WTC11 (cell line): ENCODE data around the gene CAMKK2. TPM values are rescaled to one million over a fixed set of nuclear protein-coding genes. Genes with fewer than 3 reads are reported as not detected.
"Not testable (repeated sequence)": the region's sequence is repeated elsewhere in the genome, so short reads cannot be mapped to it uniquely, and the experiment has no call there.

Experiments used
- ATAC-seq: fragments of 200-7000 bp; cut with Tn5 transposase; 2 replicates; pipeline ENCODE4 v1.10.0; 2021; ENCODE audit warnings: mild to moderate bottlenecking, moderate library complexity
- CTCF ChIA-PET: fragments of 300-600 bp; sonication (Branson Sonifier 250); formaldehyde crosslinking; loops from one replicate; lab custom pipeline; 2021; ENCODE audit warnings: antibody characterized with exemption; lab: Charles Lee
- POLR2A ChIA-PET: fragments of 350-600 bp; sonication (Branson Sonifier 250); formaldehyde crosslinking; loops from one replicate; lab custom pipeline; 2021; ENCODE audit warnings: antibody characterized with exemption; lab: Charles Lee
- DNase-seq: peaks from one replicate; pipeline ENCODE4 v3.0.0; 2021; ENCODE audit warnings: low spot score
- H3K27ac Mint-ChIP-seq: 2 replicates; pipeline ENCODE4 v1.8.0; 2021; ENCODE audit warnings: mixed read lengths
- H3K27me3 Mint-ChIP-seq: 2 replicates; pipeline ENCODE4 v1.8.0; 2021; ENCODE audit warnings: low read depth, mild to moderate bottlenecking, moderate library complexity, mixed read lengths
- H3K36me3 Mint-ChIP-seq: 2 replicates; pipeline ENCODE4 v1.8.0; 2021; ENCODE audit warnings: mixed read lengths
- H3K4me1 Mint-ChIP-seq: 2 replicates; pipeline ENCODE4 v1.8.0; 2022; ENCODE audit warnings: mixed read lengths
- H3K4me3 Mint-ChIP-seq: 2 replicates; pipeline ENCODE4 v1.8.0; 2021; ENCODE audit warnings: mild to moderate bottlenecking, moderate library complexity, mixed read lengths
- H3K9me3 Mint-ChIP-seq: 2 replicates; pipeline ENCODE4 v1.8.0; 2021; ENCODE audit warnings: mixed read lengths
- ATF2 ChIP-seq: sonication (generic); formaldehyde crosslinking; IDR thresholded peaks from 2 replicates; pipeline ENCODE4 v1.8.1; 2022; ENCODE audit warnings: low read depth, missing genetic modification reagents, borderline replicate concordance
- ATF6 ChIP-seq: sonication (generic); formaldehyde crosslinking; IDR thresholded peaks from 2 replicates; pipeline ENCODE4 v1.8.1; 2023; ENCODE audit warnings: mild to moderate bottlenecking, missing genetic modification reagents
- CDX4 ChIP-seq: fragments of 250-450 bp; sonication (Bioruptor Pico); IDR thresholded peaks from 2 replicates; pipeline ENCODE4 v1.9.0; 2021; ENCODE audit warnings: moderate library complexity, mild to moderate bottlenecking, inconsistent platforms, borderline replicate concordance
- ETV6 ChIP-seq: sonication (generic); formaldehyde crosslinking; IDR thresholded peaks from 2 replicates; pipeline ENCODE4 v1.8.1; 2022; ENCODE audit warnings: mild to moderate bottlenecking, missing genetic modification reagents
- FOXJ3 ChIP-seq: sonication (generic); formaldehyde crosslinking; IDR thresholded peaks from 2 replicates; pipeline ENCODE4 v1.9.0; 2021; ENCODE audit warnings: missing genetic modification reagents, mild to moderate bottlenecking, borderline replicate concordance
- GABPB1 ChIP-seq: sonication (generic); formaldehyde crosslinking; IDR thresholded peaks from 2 replicates; pipeline ENCODE4 v1.8.1; 2023; ENCODE audit warnings: mild to moderate bottlenecking, missing genetic modification reagents
- NR3C1 ChIP-seq: sonication (generic); formaldehyde crosslinking; conservative IDR thresholded peaks from 2 replicates; pipeline ENCODE4 v1.8.1; 2023; ENCODE audit warnings: low read depth, mild to moderate bottlenecking, missing genetic modification reagents
- SMAD4 ChIP-seq: sonication (generic); formaldehyde crosslinking; IDR thresholded peaks from 2 replicates; pipeline ENCODE4 v1.8.0; 2022; ENCODE audit warnings: mild to moderate bottlenecking, missing genetic modification reagents
- STAT6 ChIP-seq: sonication (generic); formaldehyde crosslinking; conservative IDR thresholded peaks from 2 replicates; pipeline ENCODE4 v1.8.1; 2023; ENCODE audit warnings: mild to moderate bottlenecking, low read depth, missing genetic modification reagents, moderate library complexity
- TEAD1 ChIP-seq: sonication (generic); formaldehyde crosslinking; IDR thresholded peaks from 2 replicates; pipeline ENCODE4 v1.8.0; 2022; ENCODE audit warnings: mild to moderate bottlenecking, missing genetic modification reagents
- ZNF121 ChIP-seq: sonication (generic); formaldehyde crosslinking; IDR thresholded peaks from 2 replicates; pipeline ENCODE4 v1.8.0; 2023; ENCODE audit warnings: missing genetic modification reagents
- ZNF219 ChIP-seq: sonication (generic); formaldehyde crosslinking; IDR thresholded peaks from 2 replicates; pipeline ENCODE4 v1.8.0; 2023; ENCODE audit warnings: missing genetic modification reagents, mild to moderate bottlenecking, borderline replicate concordance
- ZNF416 ChIP-seq: fragments of 250-450 bp; sonication (Bioruptor Pico); IDR thresholded peaks from 2 replicates; pipeline ENCODE4 v1.9.0; 2021; ENCODE audit warnings: mild to moderate bottlenecking, inconsistent platforms
- total RNA-seq: library from RNA; stranded (reverse); gene quantifications from 3 replicates; pipeline ENCODE4 v1.2.3, GENCODE V29; 2021
- TF ChIP-seq, protein P1 (sequence below): fragments of 250-450 bp; sonication (Bioruptor Pico); IDR thresholded peaks from 2 replicates; pipeline ENCODE4 v1.8.0; 2021; ENCODE audit warnings: mild to moderate bottlenecking
- TF ChIP-seq, protein P2 (sequence below): sonication (generic); formaldehyde crosslinking; IDR thresholded peaks from 2 replicates; pipeline ENCODE4 v1.8.1; 2023; ENCODE audit warnings: mild to moderate bottlenecking, missing genetic modification reagents, borderline replicate concordance

Gene CAMKK2
- total RNA-seq, 1 experiment from 2014 or later: 36.5 TPM

- TF ChIP-seq CDX4 (CRISPR knock-in tag): no peak
- TF ChIP-seq TEAD1 (CRISPR knock-in tag): no peak
- no peak for TF ChIP-seq ATF6
Observed at GRCh38 chr12:121209221-121209620, 87.3 kb downstream of the CAMKK2 start (continued).

- not testable (repeated sequence) for DNase-seq, H3K4me1 Mint-ChIP-seq, ATAC-seq, H3K36me3 Mint-ChIP-seq, H3K4me3 Mint-ChIP-seq, H3K9me3 Mint-ChIP-seq, H3K27ac Mint-ChIP-seq
- ChIA-PET POLR2A (interaction anchor here (0.6 kb wide), 1 partner anchor 25 kb away, joined by 3 read pairs; no protein-coding TSS in a partner anchor), CTCF (interaction anchor here (0.7 kb wide), 1 partner anchor 235 kb away, joined by 4 read pairs; no protein-coding TSS in a partner anchor)
- peaks cover 20% of the 10 kb centered on the region for H3K27me3 Mint-ChIP-seq
Observed at GRCh38 chr12:121208571-121208970, 87.9 kb downstream of the CAMKK2 start.

GRCh38 chr12:121205491-121205890 is 91.0 kb downstream of the CAMKK2 start:
- ChIA-PET POLR2A (no interaction called here), CTCF (interaction anchor here (1.1 kb wide), 1 partner anchor 29 kb away, joined by 3 read pairs; no protein-coding TSS in a partner anchor)
- no peak for TF ChIP-seq FOXJ3 (CRISPR knock-in tag)
- TF ChIP-seq, protein P1, sequence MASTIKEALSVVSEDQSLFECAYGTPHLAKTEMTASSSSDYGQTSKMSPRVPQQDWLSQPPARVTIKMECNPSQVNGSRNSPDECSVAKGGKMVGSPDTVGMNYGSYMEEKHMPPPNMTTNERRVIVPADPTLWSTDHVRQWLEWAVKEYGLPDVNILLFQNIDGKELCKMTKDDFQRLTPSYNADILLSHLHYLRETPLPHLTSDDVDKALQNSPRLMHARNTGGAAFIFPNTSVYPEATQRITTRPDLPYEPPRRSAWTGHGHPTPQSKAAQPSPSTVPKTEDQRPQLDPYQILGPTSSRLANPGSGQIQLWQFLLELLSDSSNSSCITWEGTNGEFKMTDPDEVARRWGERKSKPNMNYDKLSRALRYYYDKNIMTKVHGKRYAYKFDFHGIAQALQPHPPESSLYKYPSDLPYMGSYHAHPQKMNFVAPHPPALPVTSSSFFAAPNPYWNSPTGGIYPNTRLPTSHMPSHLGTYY (CRISPR knock-in tag): no peak
- TF ChIP-seq GABPB1 (CRISPR knock-in tag): no peak
- TF ChIP-seq ATF2 (CRISPR knock-in tag): no peak
- no peak for TF ChIP-seq ZNF219
- no peak for TF ChIP-seq NR3C1
- no peak for TF ChIP-seq STAT6 (CRISPR knock-in tag)
- TF ChIP-seq ZNF121 (CRISPR knock-in tag): no peak
- no peak for TF ChIP-seq ETV6 (CRISPR knock-in tag)
- TF ChIP-seq SMAD4 (CRISPR knock-in tag): no peak
- TF ChIP-seq TEAD1 (CRISPR knock-in tag): no peak
- TF ChIP-seq, protein P2, sequence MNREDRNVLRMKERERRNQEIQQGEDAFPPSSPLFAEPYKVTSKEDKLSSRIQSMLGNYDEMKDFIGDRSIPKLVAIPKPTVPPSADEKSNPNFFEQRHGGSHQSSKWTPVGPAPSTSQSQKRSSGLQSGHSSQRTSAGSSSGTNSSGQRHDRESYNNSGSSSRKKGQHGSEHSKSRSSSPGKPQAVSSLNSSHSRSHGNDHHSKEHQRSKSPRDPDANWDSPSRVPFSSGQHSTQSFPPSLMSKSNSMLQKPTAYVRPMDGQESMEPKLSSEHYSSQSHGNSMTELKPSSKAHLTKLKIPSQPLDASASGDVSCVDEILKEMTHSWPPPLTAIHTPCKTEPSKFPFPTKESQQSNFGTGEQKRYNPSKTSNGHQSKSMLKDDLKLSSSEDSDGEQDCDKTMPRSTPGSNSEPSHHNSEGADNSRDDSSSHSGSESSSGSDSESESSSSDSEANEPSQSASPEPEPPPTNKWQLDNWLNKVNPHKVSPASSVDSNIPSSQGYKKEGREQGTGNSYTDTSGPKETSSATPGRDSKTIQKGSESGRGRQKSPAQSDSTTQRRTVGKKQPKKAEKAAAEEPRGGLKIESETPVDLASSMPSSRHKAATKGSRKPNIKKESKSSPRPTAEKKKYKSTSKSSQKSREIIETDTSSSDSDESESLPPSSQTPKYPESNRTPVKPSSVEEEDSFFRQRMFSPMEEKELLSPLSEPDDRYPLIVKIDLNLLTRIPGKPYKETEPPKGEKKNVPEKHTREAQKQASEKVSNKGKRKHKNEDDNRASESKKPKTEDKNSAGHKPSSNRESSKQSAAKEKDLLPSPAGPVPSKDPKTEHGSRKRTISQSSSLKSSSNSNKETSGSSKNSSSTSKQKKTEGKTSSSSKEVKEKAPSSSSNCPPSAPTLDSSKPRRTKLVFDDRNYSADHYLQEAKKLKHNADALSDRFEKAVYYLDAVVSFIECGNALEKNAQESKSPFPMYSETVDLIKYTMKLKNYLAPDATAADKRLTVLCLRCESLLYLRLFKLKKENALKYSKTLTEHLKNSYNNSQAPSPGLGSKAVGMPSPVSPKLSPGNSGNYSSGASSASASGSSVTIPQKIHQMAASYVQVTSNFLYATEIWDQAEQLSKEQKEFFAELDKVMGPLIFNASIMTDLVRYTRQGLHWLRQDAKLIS (CRISPR knock-in tag): no peak
- TF ChIP-seq ZNF416 (CRISPR knock-in tag): no peak
- DNase-seq: no peak
- H3K27me3 Mint-ChIP-seq: peaks cover 20% of the 10 kb centered on the region
- H3K4me1 Mint-ChIP-seq: no peaks in the 10 kb centered on the region
- no peak overlapping the region for H3K27ac Mint-ChIP-seq
- no peaks in the 10 kb centered on the region for H3K9me3 Mint-ChIP-seq
- no peaks in the 10 kb centered on the region for H3K36me3 Mint-ChIP-seq
- ATAC-seq: no peak
- no peak overlapping the region for H3K4me3 Mint-ChIP-seq
